OCI-LY1 (cell line): ENCODE results near the gene SRRD.

Experiments used
- H2AFZ ChIP-seq: fragments of 200-600 bp; sonication (generic), shearing (Covaris generic); 2 replicates; pipeline ENCODE4 v1.6.0; 2014; ENCODE audit warnings: antibody characterized with exemption, mild to moderate bottlenecking, low read length
- H3F3A ChIP-seq: fragments of 200-600 bp; sonication (generic), shearing (Covaris generic); 2 replicates; pipeline ENCODE4 v1.6.0; 2014; ENCODE audit warnings: mild to moderate bottlenecking, antibody characterized with exemption, low read length, moderate library complexity; ENCODE audit not compliant: insufficient read depth
- H3K27ac ChIP-seq: fragments of 200-600 bp; sonication (generic); 2 replicates; pipeline ENCODE4 v1.5.1; 2014; ENCODE audit warnings: low read length, mixed run types, mild to moderate bottlenecking, low read depth; ENCODE audit not compliant: poor library complexity, severe bottlenecking
- H3K27me3 ChIP-seq: fragments of 200-600 bp; sonication (generic); 2 replicates; pipeline ENCODE4 v1.6.0; 2014; ENCODE audit warnings: antibody characterized with exemption, mild to moderate bottlenecking, low read length, moderate library complexity; ENCODE audit not compliant: insufficient read depth
- H3K36me3 ChIP-seq: fragments of 200-600 bp; sonication (generic); 2 replicates; pipeline ENCODE4 v1.6.1; 2014; ENCODE audit warnings: mild to moderate bottlenecking, antibody characterized with exemption, low read length, moderate library complexity, mixed read lengths; ENCODE audit not compliant: insufficient read depth
- H3K4me1 ChIP-seq: fragments of 200-600 bp; sonication (generic); 2 replicates; pipeline ENCODE4 v1.5.1; 2014; ENCODE audit warnings: mild to moderate bottlenecking, low read length, moderate library complexity; ENCODE audit not compliant: insufficient read depth, severe bottlenecking
- H3K4me2 ChIP-seq: fragments of 200-600 bp; sonication (generic), shearing (Covaris generic); 2 replicates; pipeline ENCODE4 v1.6.1; 2014; ENCODE audit warnings: low read length
- H3K4me3 ChIP-seq: fragments of 200-600 bp; sonication (generic); 2 replicates; pipeline ENCODE4 v1.5.1; 2014; ENCODE audit warnings: low read length, low read depth, mild to moderate bottlenecking, mixed read lengths; ENCODE audit not compliant: poor library complexity, severe bottlenecking
- H3K79me2 ChIP-seq: fragments of 200-600 bp; shearing (Covaris generic); 2 replicates; pipeline ENCODE4 v1.6.1; 2016; ENCODE audit warnings: mixed run types, low read length, mixed read lengths; ENCODE audit not compliant: insufficient read depth
- H3K9ac ChIP-seq: fragments of 200-600 bp; sonication (generic), shearing (Covaris generic); 2 replicates; pipeline ENCODE4 v1.6.1; 2014; ENCODE audit warnings: mild to moderate bottlenecking, low read length, mixed read lengths
- H3K9me2 ChIP-seq: fragments of 200-600 bp; sonication (generic), shearing (Covaris generic); 2 replicates; pipeline ENCODE4 v1.6.1; 2014; ENCODE audit warnings: low read depth, mild to moderate bottlenecking, low read length, mixed read lengths
- H3K9me3 ChIP-seq: fragments of 200-600 bp; shearing (Covaris generic); 2 replicates; pipeline ENCODE4 v1.6.1; 2014; ENCODE audit warnings: low read length, mixed read lengths
- H4K20me1 ChIP-seq: fragments of 200-600 bp; sonication (generic), shearing (Covaris generic); 2 replicates; pipeline ENCODE4 v1.6.0; 2016; ENCODE audit warnings: mild to moderate bottlenecking, low read length; ENCODE audit not compliant: insufficient read depth
- CTCF ChIP-seq: fragments of 200-600 bp; sonication (generic), shearing (Covaris generic); IDR thresholded peaks from 2 replicates; pipeline ENCODE4 v1.5.1; 2017; ENCODE audit warnings: mild to moderate bottlenecking, antibody characterized with exemption, low read length, moderate library complexity, mixed read lengths
- EZH2 ChIP-seq: fragments of 200-600 bp; sonication (generic), shearing (Covaris generic); IDR thresholded peaks from 2 replicates; pipeline ENCODE4 v1.8.0; 2017; ENCODE audit warnings: borderline replicate concordance, mixed run types, mild to moderate bottlenecking, antibody characterized with exemption, low read length, moderate library complexity, mixed read lengths

Gene SRRD

GRCh38 chr22:26442086-26442756 lies 41.5 kb upstream of the SRRD start:
- H3K9me3 ChIP-seq = no peaks in the 10 kb centered on the region
- H2AFZ ChIP-seq = no peak overlapping the region

GRCh38 chr22:26443901-26444690 lies 39.6 kb upstream of the SRRD start:
- Histone ChIP-seq H2AFZ (no peak overlapping the region), H3K27me3 (no peaks in the 10 kb centered on the region), H3K9me3 (no peaks in the 10 kb centered on the region), H3K79me2 (no peaks in the 10 kb centered on the region), H3K9ac (no peak overlapping the region), H3K36me3 (no peaks in the 10 kb centered on the region), H4K20me1 (no peaks in the 10 kb centered on the region), H3K27ac (no peak overlapping the region), H3K4me3 (no peak overlapping the region), H3F3A (no peaks in the 10 kb centered on the region), H3K4me2 (no peak overlapping the region), H3K4me1 (no peaks in the 10 kb centered on the region), H3K9me2 (no peaks in the 10 kb centered on the region)
- no peak for TF ChIP-seq CTCF
- TF ChIP-seq EZH2 = no peak

More at GRCh38 chr22:26442086-26442756, 41.5 kb upstream of the SRRD start:
- no peaks in the 10 kb centered on the region for H3K4me1 ChIP-seq
- H3F3A ChIP-seq = no peaks in the 10 kb centered on the region
- no peaks in the 10 kb centered on the region for H3K9me2 ChIP-seq
- TF ChIP-seq EZH2 = no peak
- TF ChIP-seq CTCF = no peak
- H3K4me3 ChIP-seq = no peak overlapping the region
- H3K79me2 ChIP-seq = no peaks in the 10 kb centered on the region
- H3K4me2 ChIP-seq = no peak overlapping the region
- no peaks in the 10 kb centered on the region for H4K20me1 ChIP-seq
- no peaks in the 10 kb centered on the region for H3K36me3 ChIP-seq
- H3K27me3 ChIP-seq = no peaks in the 10 kb centered on the region
- no peak overlapping the region for H3K27ac ChIP-seq
- H3K9ac ChIP-seq = no peak overlapping the region

GRCh38 chr22:26444777-26445176 lies 38.9 kb upstream of the SRRD start:
- H3K79me2 ChIP-seq = no peaks in the 10 kb centered on the region
- H3K27ac ChIP-seq = no peak overlapping the region
- no peaks in the 10 kb centered on the region for H3K9me2 ChIP-seq
- H3K27me3 ChIP-seq = no peaks in the 10 kb centered on the region
- peaks cover 3% of the 10 kb centered on the region; the same call in 1 of the 2 replicates for H3K36me3 ChIP-seq
- no peak overlapping the region for H2AFZ ChIP-seq
- H3F3A ChIP-seq = no peaks in the 10 kb centered on the region
- no peak overlapping the region for H3K9ac ChIP-seq
- H3K9me3 ChIP-seq = no peaks in the 10 kb centered on the region
- H4K20me1 ChIP-seq = no peaks in the 10 kb centered on the region
- no peak for TF ChIP-seq CTCF
- no peak for TF ChIP-seq EZH2
- H3K4me1 ChIP-seq = no peaks in the 10 kb centered on the region
- H3K4me3 ChIP-seq = no peak overlapping the region
- H3K4me2 ChIP-seq = no peak overlapping the region
